ENCODE measurements around the gene WWP2. TPM values are rescaled to one million over a fixed set of nuclear protein-coding genes. Genes with fewer than 3 reads are reported as not detected.

Gene WWP2
- 37.2 and 38.8 TPM in 2 replicates for total RNA-seq (ENCODE audit: low replicate concordance)
- long read RNA-seq, partial matches to known transcripts = 12 of 21 reads
- long read RNA-seq, other reads (novel, unspliced or antisense) = 9 of 21 reads

- peaks cover 10% of the 10 kb centered on the region for H3K36me3 Mint-ChIP-seq
- H3K4me3 Mint-ChIP-seq = peak within 1 kb of the TSS; percentile 92
- DNase-seq (ENCODE audit: extremely low spot score, unreplicated experiment) = peak; percentile 85
- H3K27me3 Mint-ChIP-seq = no peaks in the 10 kb centered on the region
- H3K9me3 Mint-ChIP-seq = no peaks in the 10 kb centered on the region
- peak within 1 kb of the TSS; percentile 88 for H3K27ac Mint-ChIP-seq
- no peak for TF ChIP-seq CTCF (conservative IDR thresholded peaks at IDR 0.05)
- peaks cover 11% of the 10 kb centered on the region for H3K4me1 Mint-ChIP-seq (ENCODE audit: unreplicated experiment)
Observed at GRCh38 chr16:69761983-69762813, at the start of gene WWP2. Gene WWP2 (plus strand): TSS chr16:69762332. CDS start chr16:69787011, 24,679 bp downstream.

DNA sequence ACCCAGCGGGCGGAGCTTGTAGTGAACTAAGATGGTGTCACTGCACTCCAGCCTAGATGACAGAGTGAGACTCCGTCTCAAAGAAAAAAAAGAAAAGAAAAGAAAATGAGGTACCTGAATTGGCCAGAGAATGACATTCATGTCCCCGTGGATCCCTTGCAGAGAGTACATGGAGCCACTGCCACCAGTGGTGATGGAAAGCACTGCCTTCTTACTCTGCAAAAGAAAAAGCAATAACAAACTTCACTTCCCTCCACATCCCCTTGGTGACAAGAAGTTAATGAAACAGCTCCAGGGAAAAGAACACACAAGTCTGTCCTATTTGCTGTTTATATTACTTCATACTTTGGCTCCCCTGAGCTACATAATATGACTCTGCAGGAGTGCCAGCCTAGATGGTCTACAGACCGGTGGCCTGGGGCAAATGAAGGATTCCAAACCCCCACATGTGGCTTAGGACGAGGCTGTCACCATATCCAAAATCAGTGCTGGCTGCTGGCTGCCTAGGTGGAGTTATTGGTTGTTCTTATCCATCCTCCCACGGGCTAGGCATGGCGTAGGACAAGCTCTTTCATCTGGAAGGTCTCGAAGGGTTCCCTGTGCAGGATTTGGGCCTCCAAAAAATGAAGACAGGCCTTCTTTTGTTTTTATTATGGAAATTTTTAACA is 49.1 kb upstream of the WWP2 start:
- H3K36me3 Mint-ChIP-seq = peaks cover 7% of the 10 kb centered on the region
- no peak overlapping the region for H3K27ac Mint-ChIP-seq
- H3K9me3 Mint-ChIP-seq = no peaks in the 10 kb centered on the region
- no peak overlapping the region for H3K4me3 Mint-ChIP-seq
- peaks cover 7% of the 10 kb centered on the region for H3K4me1 Mint-ChIP-seq (ENCODE audit: unreplicated experiment)
- DNase-seq (ENCODE audit: extremely low spot score, unreplicated experiment) = no peak
- no peak for TF ChIP-seq CTCF (conservative IDR thresholded peaks at IDR 0.05)
- no peaks in the 10 kb centered on the region for H3K27me3 Mint-ChIP-seq

DNA sequence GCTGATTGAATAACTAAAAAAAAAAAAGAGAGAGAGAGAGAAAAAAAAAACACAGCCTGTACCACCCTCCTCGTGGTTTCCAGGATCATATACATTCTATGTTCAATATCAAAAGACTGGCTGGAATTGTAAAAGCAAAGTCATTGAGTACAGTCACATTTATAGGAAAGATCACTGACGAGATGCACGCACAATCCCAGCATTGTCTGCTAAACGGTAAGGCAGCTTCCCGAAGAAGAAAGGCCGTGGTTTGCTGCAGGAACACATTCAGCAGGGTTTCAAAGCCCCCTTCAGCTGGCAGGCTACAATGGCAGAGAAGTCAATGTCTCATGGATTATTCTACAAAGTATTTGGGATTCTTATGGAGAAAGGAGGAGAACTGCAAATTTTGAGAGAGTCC is 45.1 kb upstream of the WWP2 start:
- Mint-ChIP-seq H3K9me3 (no peaks in the 10 kb centered on the region), H3K36me3 (peaks cover 11% of the 10 kb centered on the region), H3K4me3 (no peak overlapping the region), H3K27ac (no peak overlapping the region), H3K27me3 (no peaks in the 10 kb centered on the region), H3K4me1 (ENCODE audit: unreplicated experiment) (no peaks in the 10 kb centered on the region)
- DNase-seq (ENCODE audit: extremely low spot score, unreplicated experiment) = no peak
- TF ChIP-seq CTCF (conservative IDR thresholded peaks at IDR 0.05) = no peak

DNA sequence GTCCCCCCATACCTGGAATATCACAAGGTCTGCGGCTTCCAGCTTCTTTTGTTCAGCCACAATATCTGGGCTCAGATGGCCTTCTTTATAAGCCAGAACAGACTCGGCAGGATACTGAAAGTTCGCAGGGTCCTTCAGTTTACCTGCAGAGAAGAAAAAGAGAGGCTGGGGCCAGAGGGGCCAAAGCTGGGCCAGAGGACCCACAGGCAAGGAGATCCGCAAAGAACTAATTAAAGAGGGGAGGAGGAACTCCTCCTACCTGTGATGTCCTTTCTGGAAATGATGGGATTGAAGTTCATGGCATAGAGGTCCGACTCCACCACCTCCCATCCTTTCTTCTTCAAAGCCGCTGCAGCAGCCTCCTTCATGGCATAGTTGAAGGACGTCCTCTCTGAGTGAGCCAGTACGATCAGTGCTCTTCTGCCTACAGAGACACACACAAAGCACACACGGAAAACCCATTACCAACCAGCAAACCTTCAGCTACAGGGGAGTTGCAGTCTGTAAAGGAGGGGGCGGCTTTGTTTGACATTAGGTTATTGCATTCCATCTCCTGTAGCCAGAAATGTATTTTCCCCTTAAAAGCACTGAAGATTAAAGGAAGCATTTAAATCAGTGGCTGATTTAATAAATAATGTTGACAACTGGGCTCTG is 43.9 kb upstream of the WWP2 start:
- Mint-ChIP-seq H3K4me3 (no peak overlapping the region), H3K9me3 (no peaks in the 10 kb centered on the region), H3K36me3 (peaks cover 11% of the 10 kb centered on the region), H3K27me3 (no peaks in the 10 kb centered on the region), H3K4me1 (ENCODE audit: unreplicated experiment) (no peaks in the 10 kb centered on the region), H3K27ac (peak overlapping the region; percentile 53)
- peak; percentile 20 for DNase-seq (ENCODE audit: extremely low spot score, unreplicated experiment)
- no peak for TF ChIP-seq CTCF (conservative IDR thresholded peaks at IDR 0.05)

GRCh38 chr16:69720822-69721430 is 41.2 kb upstream of the WWP2 start:
- DNase-seq (ENCODE audit: extremely low spot score, unreplicated experiment) = peak; percentile 29
- H3K27me3 Mint-ChIP-seq = no peaks in the 10 kb centered on the region

More at GRCh38 chr16:69720822-69721430, 41.2 kb upstream of the WWP2 start:
- no peak overlapping the region for H3K4me3 Mint-ChIP-seq
- H3K9me3 Mint-ChIP-seq = no peaks in the 10 kb centered on the region
- H3K27ac Mint-ChIP-seq = peak overlapping the region; percentile 46
- no peak for TF ChIP-seq CTCF (conservative IDR thresholded peaks at IDR 0.05)
- peaks cover 11% of the 10 kb centered on the region for H3K4me1 Mint-ChIP-seq (ENCODE audit: unreplicated experiment)
- peaks cover 7% of the 10 kb centered on the region for H3K36me3 Mint-ChIP-seq
